ENCODE measurements around the gene C19orf81. TPM values are rescaled to one million over a fixed set of nuclear protein-coding genes. Genes with fewer than 3 reads are reported as not detected.
"Not testable (repeated sequence)": the region's sequence is repeated elsewhere in the genome, so short reads cannot be mapped to it uniquely, and the experiment has no call there.

The C19orf81 gene
- total RNA-seq, 6 donors from 2014 or later = 1.7 to 24.4 (median 3.1) TPM; not detected in 1

- Histone ChIP-seq H3K4me1 (peaks cover 0 to 6% (median 0%) of the 10 kb centered on the region in 4 donors), H3K9me3 (no peaks in the 10 kb centered on the region), H3K27ac (no peak overlapping the region), H3K36me3 (no peaks in the 10 kb centered on the region), H3K27me3 (no peaks in the 10 kb centered on the region), H3K4me3 (no peak overlapping the region)
- no peak for ATAC-seq (ENCODE audit: low FRiP score in 2 of 2)
- DNase-seq = no peak
- 80 to 82% methylated on average over 4 of the region's 4 CpGs for whole genome bisulfite sequencing, 2 donors
- TF ChIP-seq CTCF (IDR thresholded peaks at IDR 0.05) (no peak), POLR2AphosphoS5 (IDR thresholded peaks at IDR 0.05) (no peak), POLR2A (IDR thresholded peaks at IDR 0.05) (no peak), EP300 (IDR thresholded peaks at IDR 0.05) (no peak)
Observed at GRCh38 chr19:50602935-50603334, 46.3 kb upstream of the C19orf81 start.

- H3K4me3 ChIP-seq, H3K36me3 ChIP-seq, H3K9me3 ChIP-seq, DNase-seq, H3K27me3 ChIP-seq, H3K27ac ChIP-seq: not testable (repeated sequence)
- WGBS, 2 donors = 46 to 87% methylated on average over 10 to 44 of the region's 56 CpGs
- peaks cover 0 to 11% (median 0%) of the 10 kb centered on the region in 4 donors for H3K4me1 ChIP-seq
- ATAC-seq (ENCODE audit: low FRiP score in 2 of 2) = peak in 1 of 2 donors; percentile 41
Observed at GRCh38 chr19:50604264-50605073, 44.8 kb upstream of the C19orf81 start.

DNA sequence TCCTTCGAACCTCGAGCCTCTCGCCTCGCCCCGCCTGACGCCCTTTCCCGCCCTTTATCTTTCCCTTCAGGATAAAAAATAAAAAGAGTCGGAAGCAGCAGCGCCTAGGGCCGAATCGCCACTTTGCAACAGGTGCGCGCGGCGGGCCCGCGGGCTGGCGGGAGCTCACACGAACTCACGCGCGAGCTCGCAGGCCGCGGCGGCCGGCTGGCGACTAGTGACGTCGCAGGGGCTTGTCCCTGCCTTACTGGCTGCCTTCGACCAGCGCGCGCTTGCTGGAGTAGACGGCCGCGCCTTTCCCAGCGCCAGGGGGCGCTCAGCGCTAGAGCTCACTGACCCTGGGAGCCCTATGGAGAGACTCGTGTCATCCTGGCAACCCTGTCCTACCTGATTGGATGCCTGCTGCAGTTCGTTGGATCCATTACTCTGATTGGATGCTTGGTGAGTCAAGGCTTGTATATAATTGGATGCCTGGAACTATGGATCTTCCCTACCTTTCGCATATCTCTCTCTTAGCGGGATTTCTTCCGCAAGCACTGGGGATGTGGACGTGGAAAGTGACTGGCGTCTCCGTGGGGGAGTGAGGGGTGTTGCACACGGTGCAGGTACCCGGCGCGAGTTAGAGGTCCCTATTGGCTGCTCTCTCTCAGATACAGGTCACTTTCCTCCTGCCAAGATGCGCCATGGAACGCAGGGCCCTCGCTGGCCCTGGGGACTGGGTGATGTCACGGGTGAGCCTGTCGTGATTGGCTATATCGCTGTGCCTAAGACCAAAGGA, 43.0 kb upstream of the C19orf81 start:
- not testable (repeated sequence) for H3K9me3 ChIP-seq, H3K27ac ChIP-seq, H3K27me3 ChIP-seq, H3K36me3 ChIP-seq
- 41 to 53% methylated on average over 23 to 53 of the region's 58 CpGs for WGBS, 2 donors
- DNase-seq (peak in 1 of 2 donors; percentile 80), ATAC-seq (ENCODE audit: low FRiP score in 2 of 2) (peak; percentile 41 to 54)
- Histone ChIP-seq H3K4me1 (peaks cover 0 to 11% (median 0%) of the 10 kb centered on the region in 4 donors), H3K4me3 (peak overlapping the region in 1 of 4 donors; percentile 5)
- TF ChIP-seq CTCF (IDR thresholded peaks at IDR 0.05) = peak in 2 of 6 experiments; percentile 5 to 47

DNA sequence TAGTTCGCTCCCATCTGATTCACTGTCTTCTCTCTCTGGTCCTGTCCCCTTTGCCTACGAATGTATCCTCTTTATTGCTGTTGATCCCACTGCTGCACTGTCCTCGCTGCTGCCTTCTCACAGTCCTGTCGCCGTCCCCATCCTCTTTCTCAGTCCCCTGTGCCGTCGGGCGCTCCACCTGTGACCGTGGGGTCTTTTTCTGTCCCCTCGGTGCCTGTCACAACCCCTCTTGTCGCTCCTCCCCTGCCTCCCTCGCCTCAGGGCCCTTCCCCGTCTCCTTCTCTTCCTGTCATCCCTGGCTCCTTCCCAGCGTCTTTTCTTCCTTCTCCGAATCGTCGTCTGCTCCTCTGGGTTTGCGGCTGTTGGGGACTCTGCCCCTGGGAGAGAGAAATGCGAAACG, 41.9 kb upstream of the C19orf81 start:
- DNase-seq (no peak), ATAC-seq (ENCODE audit: low FRiP score in 2 of 2) (no peak)
- Histone ChIP-seq H3K9me3 (no peaks in the 10 kb centered on the region), H3K27ac (no peak overlapping the region), H3K27me3 (no peaks in the 10 kb centered on the region), H3K4me1 (peaks cover 0 to 11% (median 0%) of the 10 kb centered on the region in 4 donors), H3K4me3 (peak overlapping the region in 1 of 4 donors; percentile 3), H3K36me3 (no peaks in the 10 kb centered on the region)
- TF ChIP-seq EP300 (IDR thresholded peaks at IDR 0.05) = no peak
- WGBS, 2 donors = 69 to 74% methylated on average over 19 to 20 of the region's 20 CpGs

GRCh38 chr19:50607874-50608785, 41.1 kb upstream of the C19orf81 start:
- 19 to 29% methylated on average over 40 to 56 of the region's 56 CpGs for WGBS, 2 donors
- H3K4me3 ChIP-seq = peak overlapping the region in 1 of 4 donors; percentile 3
- no peaks in the 10 kb centered on the region for H3K9me3 ChIP-seq
- H3K27ac ChIP-seq = no peak overlapping the region
- ATAC-seq (ENCODE audit: low FRiP score in 2 of 2) (peak; percentile 72 to 75), DNase-seq (peak; percentile 89 to 92)
- no peaks in the 10 kb centered on the region for H3K27me3 ChIP-seq
- TF ChIP-seq CTCF (IDR thresholded peaks at IDR 0.05) (peak in 4 of 6 experiments; percentile 23 to 73 (median 48)), POLR2A (IDR thresholded peaks at IDR 0.05) (no peak)
- no peaks in the 10 kb centered on the region for H3K36me3 ChIP-seq
- peaks cover 0 to 11% (median 0%) of the 10 kb centered on the region in 4 donors for H3K4me1 ChIP-seq

- H3K4me1 ChIP-seq; H3K4me3 ChIP-seq; H3K36me3 ChIP-seq; H3K27ac ChIP-seq; ATAC-seq (ENCODE audit: low FRiP score in 2 of 2); H3K9me3 ChIP-seq; H3K27me3 ChIP-seq: not testable (repeated sequence)
- DNase-seq = peak in 1 of 2 donors; percentile 57
- 58 to 77% methylated on average over 11 of the region's 11 CpGs for WGBS, 2 donors
Observed at GRCh38 chr19:50612504-50613404, 36.5 kb upstream of the C19orf81 start.

- 55 to 83% methylated on average over 4 of the region's 5 CpGs for WGBS, 2 donors
- H3K4me1 ChIP-seq; H3K27me3 ChIP-seq; H3K27ac ChIP-seq; H3K9me3 ChIP-seq; H3K4me3 ChIP-seq; H3K36me3 ChIP-seq; ATAC-seq (ENCODE audit: low FRiP score in 2 of 2); DNase-seq: not testable (repeated sequence)
Observed at GRCh38 chr19:50618379-50618778, 30.9 kb upstream of the C19orf81 start.

DNA sequence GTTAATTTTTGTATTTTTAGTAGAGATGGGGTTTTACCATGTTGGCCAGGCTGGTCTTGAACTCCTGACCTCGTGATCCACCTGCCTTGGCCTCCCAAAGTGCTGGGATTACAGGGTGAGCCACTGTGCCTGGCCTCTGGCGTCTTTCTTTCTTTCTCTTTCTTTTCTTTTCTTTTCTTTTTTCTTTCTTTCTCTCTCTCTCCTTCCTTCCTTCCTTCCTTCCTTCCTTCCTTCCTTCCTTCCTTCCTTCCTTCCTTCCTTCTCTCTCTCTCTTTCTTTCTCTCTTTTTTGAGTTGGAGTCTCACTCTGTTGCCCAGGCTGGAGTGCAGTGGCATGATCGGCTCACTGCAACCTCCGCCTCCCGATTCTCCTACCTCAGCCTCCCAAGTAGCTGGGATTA, 30.1 kb upstream of the C19orf81 start:
- H3K9me3 ChIP-seq; H3K27ac ChIP-seq; H3K27me3 ChIP-seq; ATAC-seq (ENCODE audit: low FRiP score in 2 of 2); H3K36me3 ChIP-seq; DNase-seq; H3K4me1 ChIP-seq; H3K4me3 ChIP-seq: not testable (repeated sequence)
- 82 to 87% methylated on average over 5 of the region's 5 CpGs for WGBS, 2 donors

All from upper lobe of left lung (tissue), 6 donors.